ENCODE results near the gene PAPSS1.

GRCh38 chr4:107592519-107592918 lies 127.5 kb downstream of the PAPSS1 start:
- TF ChIP-seq CTCF (IDR thresholded peaks at IDR 0.05): no peak
- TF ChIP-seq ZFX (IDR thresholded peaks at IDR 0.05; ENCODE audit: borderline replicate concordance): no peak
